HEK293T (cell line): Measurements from ENCODE around the gene ARF6.

Source experiments
- ARNT ChIP-seq: fragments of 450-650 bp; IDR thresholded peaks from 2 replicates; pipeline ENCODE4 v1.6.1; 2017; ENCODE audit warnings: mild to moderate bottlenecking
- BHLHE40 ChIP-seq: fragments of 450-650 bp; IDR thresholded peaks from 2 replicates; pipeline ENCODE4 v1.6.1; 2016; ENCODE audit warnings: mild to moderate bottlenecking, moderate library complexity, borderline replicate concordance
- CTBP1 ChIP-seq: fragments of 450-650 bp; IDR thresholded peaks from 2 replicates; pipeline ENCODE4 v1.6.1; 2016; ENCODE audit warnings: borderline replicate concordance
- ELF4 ChIP-seq: fragments of 450-650 bp; IDR thresholded peaks from 2 replicates; pipeline ENCODE4 v1.6.1; 2017; ENCODE audit warnings: antibody characterized with exemption
- FOXA1 ChIP-seq: fragments of 450-650 bp; IDR thresholded peaks from 2 replicates; pipeline ENCODE4 v1.6.1; 2016; ENCODE audit warnings: mild to moderate bottlenecking
- FOXK2 ChIP-seq: fragments of 450-650 bp; IDR thresholded peaks from 2 replicates; pipeline ENCODE4 v1.6.1; 2016; ENCODE audit warnings: mild to moderate bottlenecking
- FOXM1 ChIP-seq: fragments of 450-650 bp; IDR thresholded peaks from 2 replicates; pipeline ENCODE4 v1.6.1; 2017; ENCODE audit warnings: mild to moderate bottlenecking, borderline replicate concordance
- HDGF ChIP-seq: fragments of 450-650 bp; IDR thresholded peaks from 2 replicates; pipeline ENCODE4 v1.6.1; 2017; ENCODE audit warnings: antibody characterized with exemption, borderline replicate concordance
- L3MBTL2 ChIP-seq: fragments of 450-650 bp; conservative IDR thresholded peaks from 2 replicates; pipeline ENCODE4 v1.6.1; 2016; ENCODE audit warnings: mild to moderate bottlenecking
- LEF1 ChIP-seq: fragments of 450-650 bp; IDR thresholded peaks from 2 replicates; pipeline ENCODE4 v1.6.1; 2017; ENCODE audit warnings: mild to moderate bottlenecking, borderline replicate concordance
- SP1 ChIP-seq: fragments of 450-650 bp; IDR thresholded peaks from 2 replicates; pipeline ENCODE4 v1.6.1; 2017
- SUZ12 ChIP-seq: fragments of 450-650 bp; IDR thresholded peaks from 2 replicates; pipeline ENCODE4 v1.6.1; 2016; ENCODE audit warnings: mild to moderate bottlenecking
- TARDBP ChIP-seq: fragments of 450-650 bp; IDR thresholded peaks from 2 replicates; pipeline ENCODE4 v1.6.1; 2016
- TF ChIP-seq, protein P1 (sequence below): fragments of 450-650 bp; IDR thresholded peaks from 2 replicates; pipeline ENCODE4 v1.6.1; 2016

DNA sequence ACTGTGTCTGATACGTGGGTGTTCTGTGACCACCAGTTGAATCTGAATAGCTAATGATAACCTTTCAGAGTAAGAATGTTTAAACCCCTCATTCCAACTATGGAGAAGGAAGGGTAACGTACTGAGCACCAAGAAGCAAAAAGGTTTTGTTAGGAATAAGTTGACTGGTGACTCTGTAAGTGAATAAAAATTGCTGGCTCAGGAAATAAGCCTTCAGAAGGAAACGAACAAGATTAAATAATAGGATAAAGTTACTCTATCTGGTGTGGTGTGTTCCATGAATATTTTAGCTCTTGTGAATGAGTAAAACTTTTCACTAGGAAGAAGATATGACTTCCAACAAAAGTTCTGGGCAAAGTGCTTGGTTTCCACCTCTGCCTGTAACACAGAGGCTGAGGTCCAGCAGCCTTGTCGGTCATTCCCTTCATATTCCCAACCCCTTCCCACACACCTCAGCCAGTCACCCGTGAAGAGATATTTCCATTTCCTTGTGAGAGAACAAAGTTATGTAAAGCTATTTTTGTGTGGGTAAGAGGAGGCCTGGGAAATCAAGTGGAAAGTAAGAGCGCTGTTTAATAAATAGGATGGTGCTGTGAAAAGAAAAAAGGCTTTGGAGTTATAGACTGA, 47.1 kb downstream of the ARF6 start:
- no peak for TF ChIP-seq HDGF
- TF ChIP-seq FOXM1, result no peak
- no peak for TF ChIP-seq SUZ12
- no peak for TF ChIP-seq FOXK2
- TF ChIP-seq SP1, result no peak
- TF ChIP-seq FOXA1, result no peak
- TF ChIP-seq, protein P1, sequence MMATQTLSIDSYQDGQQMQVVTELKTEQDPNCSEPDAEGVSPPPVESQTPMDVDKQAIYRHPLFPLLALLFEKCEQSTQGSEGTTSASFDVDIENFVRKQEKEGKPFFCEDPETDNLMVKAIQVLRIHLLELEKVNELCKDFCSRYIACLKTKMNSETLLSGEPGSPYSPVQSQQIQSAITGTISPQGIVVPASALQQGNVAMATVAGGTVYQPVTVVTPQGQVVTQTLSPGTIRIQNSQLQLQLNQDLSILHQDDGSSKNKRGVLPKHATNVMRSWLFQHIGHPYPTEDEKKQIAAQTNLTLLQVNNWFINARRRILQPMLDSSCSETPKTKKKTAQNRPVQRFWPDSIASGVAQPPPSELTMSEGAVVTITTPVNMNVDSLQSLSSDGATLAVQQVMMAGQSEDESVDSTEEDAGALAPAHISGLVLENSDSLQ, result no peak
- no peak for TF ChIP-seq BHLHE40
- TF ChIP-seq ELF4, result no peak
- TF ChIP-seq TARDBP, result no peak
- no peak for TF ChIP-seq CTBP1
- no peak for TF ChIP-seq LEF1
- no peak for TF ChIP-seq L3MBTL2
- TF ChIP-seq ARNT, result no peak
